NCI-H510A (cell line): Measurements from ENCODE around the gene RFX8.
A peak's percentile ranks its signal among the peaks of the same experiment; 100 is the strongest.
"Not testable (repeated sequence)": the region's sequence is repeated elsewhere in the genome, so short reads cannot be mapped to it uniquely, and the experiment has no call there.

ENCODE experiments used
- DNase-seq: peaks from one replicate; lab custom pipeline; 2025; lab: John Stamatoyannopoulos, UW

Gene RFX8

DNA sequence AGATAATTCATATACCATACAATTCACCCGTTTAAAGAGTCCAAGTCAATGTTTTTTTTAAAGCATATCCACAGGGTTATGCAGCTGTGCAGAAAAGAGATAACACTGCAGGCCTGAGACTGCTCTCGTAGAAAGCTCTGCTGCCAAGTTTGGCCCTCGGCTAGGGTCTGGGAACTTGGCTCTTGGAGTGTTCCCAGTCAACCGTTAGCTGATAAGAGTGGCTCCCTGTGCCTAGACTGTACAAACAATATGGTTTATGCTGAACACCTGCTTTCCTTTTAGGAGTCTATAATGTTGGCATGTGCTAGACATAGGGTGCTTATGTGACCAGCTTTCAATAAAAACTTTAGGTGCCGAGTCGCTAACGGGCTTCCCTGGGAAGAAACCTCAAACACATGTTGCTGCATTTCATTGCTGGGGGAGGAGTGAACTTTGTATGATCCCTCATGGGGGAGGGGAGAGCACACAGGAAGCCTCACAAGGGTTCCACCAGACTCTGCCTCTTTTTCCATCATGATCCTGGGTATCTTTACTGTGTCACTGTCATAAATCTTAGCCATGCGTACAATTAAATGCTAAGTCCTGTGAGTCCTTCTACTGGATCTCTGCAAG lies 34.7 kb downstream of the RFX8 start:
- DNase-seq = peak; percentile 26

DNA sequence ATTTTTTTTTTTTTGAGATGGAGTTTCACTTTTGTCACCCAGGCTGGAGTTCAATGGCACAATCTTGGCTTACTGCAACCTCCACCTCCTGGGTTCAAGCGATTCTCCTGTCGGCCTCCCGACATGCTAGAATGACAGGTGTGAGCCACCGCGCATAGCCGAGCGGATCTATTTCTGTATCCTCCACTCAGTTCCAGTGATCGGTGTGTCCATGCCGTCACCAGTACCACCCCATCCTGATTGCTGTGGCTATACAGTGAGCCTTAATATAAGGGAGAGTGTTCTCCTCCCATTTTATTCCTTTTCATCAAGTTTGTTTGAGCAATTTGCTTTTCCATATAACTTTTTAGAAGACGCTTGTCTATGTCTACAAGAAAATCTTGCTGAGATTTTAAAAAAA lies 35.2 kb downstream of the RFX8 start:
- DNase-seq = no peak

DNA sequence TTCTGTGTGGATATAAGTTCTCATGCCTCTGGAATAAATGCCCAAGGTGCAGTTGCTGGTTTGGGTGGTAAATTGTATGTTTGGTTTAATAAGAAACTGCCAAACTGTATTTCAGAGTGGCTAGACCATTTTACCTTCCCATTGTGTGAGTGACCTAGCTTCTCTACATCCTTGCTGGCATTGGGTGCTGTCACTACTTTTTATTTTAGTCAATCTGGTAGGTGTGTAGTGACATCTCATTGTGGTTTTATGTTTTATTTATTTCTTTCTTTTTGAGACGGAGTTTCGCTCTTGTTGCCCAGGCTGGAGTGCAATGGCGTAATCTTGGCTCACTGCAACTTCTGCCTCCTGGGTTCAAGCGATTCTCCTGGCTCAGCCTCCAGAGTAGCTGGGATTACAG lies 36.4 kb downstream of the RFX8 start:
- not testable (repeated sequence) for DNase-seq

DNA sequence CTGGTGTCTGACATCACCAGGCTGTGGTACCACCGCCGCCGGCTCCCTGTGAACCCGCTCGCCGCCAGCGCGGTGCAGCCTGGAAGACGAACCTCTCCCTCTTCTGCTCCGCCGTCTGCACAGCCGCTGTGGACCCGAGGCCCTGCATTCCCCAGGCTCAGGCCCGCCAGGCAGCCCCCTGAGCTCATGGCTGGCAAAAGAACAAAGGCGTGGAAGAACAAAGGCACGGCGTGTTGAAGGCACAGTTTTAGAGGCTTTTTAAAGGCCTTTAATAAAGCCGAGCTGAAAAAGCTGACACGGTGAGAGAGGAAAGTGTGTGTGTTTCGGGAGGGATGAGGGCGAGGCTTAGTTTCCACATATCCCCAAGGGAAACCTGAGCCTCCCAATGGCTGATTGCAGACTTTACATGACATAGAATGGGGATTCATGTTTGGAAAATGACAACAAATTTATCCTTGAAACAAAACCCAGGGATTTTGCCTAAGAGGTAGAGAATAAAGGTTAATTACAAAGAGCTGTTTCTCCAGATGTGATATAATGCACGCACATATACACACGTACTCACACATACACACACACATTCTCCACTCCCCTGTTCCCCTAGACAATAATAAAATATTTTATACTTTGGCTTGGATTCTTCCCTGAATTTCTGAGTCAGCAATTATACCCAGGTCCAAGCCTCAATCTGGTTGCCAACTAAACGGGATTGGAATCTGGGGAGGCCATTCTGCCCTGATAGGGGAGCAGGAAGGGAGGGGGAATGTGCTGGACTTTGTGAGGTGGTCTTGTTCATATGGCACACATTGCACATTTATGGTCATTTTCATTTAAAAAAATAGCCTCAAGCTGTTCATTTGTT lies 39.7 kb downstream of the RFX8 start:
- no peak for DNase-seq

DNA sequence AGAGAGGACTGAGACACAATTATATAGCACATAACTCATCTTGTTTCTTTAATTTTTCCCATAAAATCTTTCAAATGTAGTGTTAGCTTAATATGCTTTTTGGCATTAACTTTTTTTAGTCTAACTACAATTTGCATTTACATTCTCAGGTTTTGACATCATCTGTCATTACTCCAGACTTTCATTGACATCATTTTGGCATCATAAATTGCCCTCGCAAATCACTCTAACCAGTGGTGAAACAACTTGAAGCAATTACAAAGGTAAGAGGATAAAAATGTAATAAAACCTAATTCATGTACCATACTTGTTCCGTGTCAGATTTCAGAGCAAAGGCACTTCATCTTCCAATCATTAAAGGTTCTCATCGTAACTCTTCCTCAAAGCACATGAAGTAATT lies 41.4 kb downstream of the RFX8 start:
- DNase-seq = no peak

DNA sequence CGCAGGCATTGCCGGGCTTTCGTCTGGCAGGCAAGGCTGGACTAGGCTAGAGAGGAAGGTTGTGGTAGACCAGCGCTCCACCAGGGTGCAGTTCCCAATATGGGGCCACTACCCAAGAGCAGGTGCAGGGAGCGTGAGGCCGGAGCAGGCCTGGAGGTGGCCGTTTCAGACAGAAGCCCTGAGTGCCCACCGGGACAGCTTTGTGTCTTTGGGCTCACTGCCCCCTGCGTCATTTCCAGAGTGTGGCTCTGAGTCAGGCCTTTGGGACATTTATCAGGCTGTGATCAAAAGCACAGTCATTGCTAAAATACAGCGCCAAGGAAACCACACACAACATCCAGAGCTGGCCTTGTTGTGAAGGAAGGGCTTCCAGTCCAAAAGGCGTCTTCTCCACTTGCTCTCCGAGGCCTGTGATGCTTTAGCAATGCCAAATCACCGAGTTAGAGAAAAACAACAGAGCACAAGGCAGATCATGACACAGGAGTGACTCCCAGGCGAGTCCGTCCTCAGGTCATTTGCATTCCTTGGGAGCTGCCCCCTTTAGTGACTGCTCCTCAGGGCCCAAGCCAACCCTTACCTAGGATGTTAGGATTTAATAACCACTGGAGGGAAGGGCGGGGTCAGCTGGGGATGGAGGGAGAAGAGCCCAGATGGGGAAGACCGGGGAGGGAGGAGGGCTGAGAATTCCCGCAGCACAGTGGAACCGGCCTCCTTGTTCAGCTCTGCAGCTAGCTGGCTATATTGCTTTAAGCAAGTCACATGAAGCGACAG lies 42.3 kb downstream of the RFX8 start:
- DNase-seq = no peak

DNA sequence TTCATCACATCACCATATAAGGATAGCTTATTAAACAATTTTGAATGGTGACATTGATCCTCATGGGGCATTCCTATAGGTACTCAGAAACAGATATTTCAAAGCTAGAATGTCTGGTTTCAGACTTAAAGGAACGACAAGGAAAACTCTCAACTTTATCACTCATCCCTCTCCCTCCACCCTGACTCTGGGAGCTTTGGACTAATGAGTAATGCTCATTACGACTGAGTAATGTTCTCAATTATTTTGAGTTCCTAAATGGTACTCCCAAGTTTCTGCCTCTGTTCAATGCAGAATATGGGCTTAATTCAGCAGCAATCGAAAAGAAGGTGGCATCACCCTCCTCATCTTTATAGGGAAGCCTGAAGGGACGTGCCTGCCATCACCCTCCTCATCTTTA lies 43.4 kb downstream of the RFX8 start:
- DNase-seq = no peak

DNA sequence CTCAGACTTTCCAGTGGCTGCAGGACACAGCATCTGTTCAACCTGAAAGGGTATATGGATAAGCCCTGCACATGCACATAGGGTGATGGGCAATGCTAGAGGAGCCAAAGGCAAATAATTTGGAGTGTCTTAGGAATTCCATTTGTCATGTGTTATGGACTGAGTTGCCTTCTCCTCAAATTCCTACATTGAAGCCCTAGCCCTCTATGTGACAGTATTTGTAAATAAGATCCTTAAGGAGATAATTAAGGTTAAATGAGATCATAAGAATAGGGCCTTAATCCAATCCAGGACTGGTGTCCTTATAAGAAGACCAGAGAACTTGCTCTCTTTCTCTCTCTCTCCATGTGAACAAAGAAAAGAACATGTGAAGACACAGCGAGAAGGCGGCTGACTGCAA lies 44.8 kb downstream of the RFX8 start:
- DNase-seq = no peak

DNA sequence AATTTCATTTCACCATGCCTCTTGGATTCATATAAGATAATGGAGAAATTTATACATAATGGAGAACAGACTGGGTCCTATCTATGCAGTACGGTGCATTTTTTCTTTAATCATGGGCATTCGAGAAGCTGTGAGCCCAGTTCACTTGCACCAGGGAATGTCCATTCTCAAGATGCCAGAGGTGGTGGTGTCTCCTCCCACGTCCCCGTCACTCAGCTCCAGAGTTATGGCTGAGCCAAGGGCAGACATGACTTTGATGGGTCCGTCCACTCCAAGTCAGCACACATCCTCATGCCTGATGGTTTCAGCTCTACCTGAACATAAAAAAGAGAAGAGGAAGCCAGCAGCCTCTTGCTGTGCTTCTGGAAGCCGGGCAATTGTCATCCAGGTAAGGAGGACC lies 45.5 kb downstream of the RFX8 start:
- no peak for DNase-seq

DNA sequence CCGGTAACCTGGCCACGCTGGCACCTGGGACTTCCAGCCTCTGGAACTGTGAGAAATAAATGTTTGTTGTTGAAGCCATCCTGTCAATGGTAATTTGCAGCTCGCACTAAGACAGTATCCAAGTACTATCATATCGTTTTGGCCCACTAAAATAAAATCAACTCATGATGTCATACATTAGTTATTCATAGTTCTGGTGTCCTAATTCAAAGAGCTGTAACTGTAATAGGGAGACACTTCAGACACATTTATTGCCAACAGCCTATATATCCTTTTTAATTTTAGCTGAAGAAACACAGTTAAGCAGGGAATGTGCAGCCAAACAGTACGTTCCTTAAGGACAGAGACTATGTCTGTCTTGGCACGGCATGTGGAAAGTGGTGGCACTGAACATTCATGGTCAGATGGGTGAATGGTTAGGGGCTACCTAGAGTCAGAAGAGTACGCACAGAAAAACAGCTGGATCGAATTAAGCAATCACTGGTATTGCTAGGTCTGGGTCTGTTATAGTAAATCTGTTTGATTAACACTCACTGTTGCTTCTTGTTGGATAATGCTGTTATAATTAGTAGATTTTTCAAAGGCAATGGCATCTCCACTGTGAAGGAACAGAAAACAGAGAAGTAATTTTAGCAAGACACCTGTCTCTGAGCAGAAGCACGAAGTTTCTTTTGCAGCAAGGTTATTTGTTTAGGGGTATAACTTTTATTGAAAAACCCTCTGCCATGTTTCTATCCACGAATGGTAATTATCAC lies 46.3 kb downstream of the RFX8 start:
- no peak for DNase-seq

DNA sequence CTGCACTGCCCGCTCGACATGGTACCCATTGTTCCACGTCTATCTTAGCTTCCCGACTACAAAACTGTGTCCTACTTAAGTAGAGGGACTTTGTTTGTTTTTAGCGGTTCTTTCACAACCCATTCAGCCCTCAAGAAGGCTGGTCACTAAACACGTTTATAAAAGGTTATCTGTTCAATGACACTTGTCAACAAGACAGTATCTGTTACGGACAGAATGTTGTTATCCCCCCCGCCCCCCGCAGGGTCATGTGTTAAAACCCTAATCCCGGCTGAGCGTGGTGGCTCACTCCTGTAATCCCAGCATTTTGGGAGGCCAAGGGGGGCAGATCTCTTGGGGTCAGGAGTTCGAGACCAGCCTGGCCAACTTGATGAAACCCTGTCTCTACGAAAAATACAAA lies 47.2 kb downstream of the RFX8 start:
- DNase-seq = no peak

DNA sequence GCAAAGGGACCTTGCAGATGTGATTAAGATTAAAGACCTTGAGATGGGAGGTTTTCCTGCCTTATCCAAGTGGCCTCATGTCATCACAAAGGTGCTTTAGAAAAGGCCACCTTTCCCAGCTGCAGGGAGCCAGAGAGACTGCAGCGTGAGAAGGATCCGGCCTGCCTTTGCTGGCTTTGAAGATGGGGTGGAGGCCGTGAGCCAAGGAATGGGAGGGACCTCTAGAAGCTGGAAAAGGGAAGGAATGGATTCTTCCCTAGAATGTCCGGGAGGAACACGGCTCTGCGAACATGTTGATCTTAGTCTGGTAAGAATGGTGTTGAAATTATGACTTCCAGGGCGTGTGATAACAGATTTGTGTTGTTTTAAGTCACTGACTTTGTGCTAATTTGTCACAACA lies 47.7 kb downstream of the RFX8 start:
- DNase-seq = no peak

DNA sequence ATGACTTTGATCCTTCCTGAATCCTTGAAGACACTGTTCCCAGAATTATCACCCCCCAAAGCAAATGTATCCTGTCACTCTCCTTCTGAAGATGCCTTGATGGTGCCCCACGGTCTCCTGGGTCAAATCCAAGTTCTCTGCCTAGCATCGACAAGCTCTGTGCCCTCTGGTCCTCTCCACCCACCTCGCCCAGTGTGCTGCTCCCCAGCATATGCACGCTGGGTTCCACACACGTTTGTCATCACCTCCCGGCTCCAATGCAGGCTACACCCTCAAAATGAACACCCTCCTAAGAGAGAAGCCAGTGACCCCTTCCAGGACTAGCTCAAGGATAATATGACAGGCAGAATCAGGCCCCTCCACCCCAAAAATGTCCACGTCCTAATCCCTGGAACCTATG lies 48.1 kb downstream of the RFX8 start:
- no peak for DNase-seq

DNA sequence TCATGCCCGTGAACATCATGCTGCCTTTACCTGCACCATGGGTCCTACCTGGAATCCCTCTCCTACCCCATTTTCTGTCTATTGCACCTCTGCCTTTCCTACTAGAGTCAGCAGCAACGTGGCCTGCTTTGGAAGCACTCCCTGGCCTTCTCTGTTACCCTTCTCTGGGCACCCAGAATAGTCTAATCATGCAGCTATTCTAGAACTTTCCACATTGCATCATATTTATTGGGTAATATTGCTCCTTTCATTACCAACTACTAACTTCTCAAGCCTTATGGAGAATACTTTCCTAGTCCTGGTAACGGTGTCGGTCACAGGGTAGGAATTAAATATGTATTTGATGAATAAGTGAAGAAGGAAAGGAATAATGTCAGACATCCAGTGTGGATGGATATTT lies 54.3 kb downstream of the RFX8 start:
- DNase-seq = no peak

DNA sequence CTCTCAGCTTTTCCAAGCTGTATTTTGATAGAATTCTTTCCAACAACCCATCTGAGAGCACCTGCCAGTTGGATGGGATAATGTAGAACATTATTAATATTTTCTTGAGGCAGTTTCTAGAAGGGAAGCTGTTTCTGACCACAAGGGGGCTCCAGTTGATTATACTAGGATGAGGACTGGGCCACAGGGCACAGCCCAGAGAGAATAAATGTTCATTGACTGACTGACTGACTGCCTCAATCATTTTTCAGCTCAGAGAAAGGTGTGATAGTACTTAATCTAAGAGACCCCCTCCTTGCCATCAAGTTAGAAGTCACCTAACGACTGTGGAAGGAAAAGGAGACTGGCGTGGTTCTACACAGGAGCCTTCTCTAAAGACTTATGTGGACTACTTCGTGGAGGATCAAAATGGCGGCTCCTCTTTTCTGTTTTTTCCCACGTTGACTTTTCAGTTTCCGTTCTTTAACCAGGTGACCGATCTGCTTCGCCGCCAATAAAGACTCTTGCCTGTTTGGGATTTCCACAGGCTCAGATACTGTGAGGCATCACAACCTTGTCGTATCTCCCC lies 55.7 kb downstream of the RFX8 start:
- no peak for DNase-seq

DNA sequence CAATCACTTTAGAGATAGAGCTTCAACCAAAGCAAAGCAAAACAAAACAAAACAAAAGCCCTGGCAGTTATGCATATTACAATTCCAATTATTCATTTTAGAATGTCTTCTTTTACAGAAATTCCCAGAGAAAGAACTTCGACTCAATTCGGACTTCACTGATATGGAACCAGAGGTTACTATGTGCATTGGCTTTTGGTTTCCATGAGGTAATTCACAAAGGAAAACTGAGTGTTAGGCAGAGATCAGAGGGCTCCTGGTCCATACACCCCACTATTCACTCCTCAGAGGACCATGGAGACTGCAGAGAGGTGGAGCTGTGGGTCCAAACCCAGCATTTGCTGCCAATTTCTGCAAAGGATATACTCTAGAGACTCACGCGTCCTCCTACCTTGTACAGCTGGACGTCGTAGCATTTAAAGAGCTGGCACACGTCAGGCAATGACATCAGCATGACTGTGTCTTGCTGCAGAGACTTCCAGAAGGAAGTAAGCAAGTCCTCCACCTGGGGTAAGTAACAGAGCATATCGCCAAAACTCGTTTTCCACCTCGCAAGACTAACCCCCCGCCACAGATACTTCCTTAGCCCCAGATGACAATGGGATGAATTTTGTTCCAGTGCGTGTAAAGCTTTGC lies 56.3 kb downstream of the RFX8 start:
- DNase-seq = no peak

DNA sequence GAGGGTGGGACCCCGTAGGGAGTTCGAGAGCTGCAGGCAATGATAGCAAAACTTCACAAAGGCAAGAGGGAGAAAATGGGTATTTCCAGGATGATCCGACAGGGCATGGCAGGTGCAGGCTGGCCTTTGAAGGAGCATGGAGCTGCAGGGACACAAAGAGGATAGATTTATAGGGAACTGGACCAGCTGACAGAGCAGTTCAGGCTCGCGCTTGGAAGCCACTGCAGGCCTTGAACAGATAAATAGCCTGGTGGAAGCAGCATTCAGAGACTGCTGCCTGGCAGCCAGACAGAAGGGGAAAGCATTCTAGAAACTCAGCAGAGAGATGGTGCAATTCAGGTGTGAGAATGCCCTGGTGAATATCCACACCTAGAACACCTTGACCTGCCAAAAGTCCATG lies 58.3 kb downstream of the RFX8 start:
- no peak for DNase-seq

DNA sequence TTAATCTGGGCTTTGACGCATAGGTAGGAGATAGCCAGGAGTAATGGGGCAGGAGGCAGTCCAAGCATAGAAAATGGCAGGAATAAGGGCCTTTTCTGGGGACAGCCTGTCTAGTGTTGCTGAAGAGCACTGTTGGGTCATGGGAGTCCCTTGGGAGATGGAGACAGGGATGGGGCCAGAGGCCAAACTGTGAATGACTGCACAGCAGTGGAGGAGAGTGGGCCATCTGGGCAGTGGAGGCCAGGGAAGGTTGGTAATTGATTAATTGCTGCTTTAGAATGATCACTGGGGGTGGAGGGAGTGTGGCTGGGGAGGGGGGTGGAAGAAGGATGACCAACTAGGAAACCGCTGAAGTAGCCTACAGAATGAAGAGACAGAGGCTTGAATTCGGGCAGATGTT lies 59.0 kb downstream of the RFX8 start:
- DNase-seq = no peak

DNA sequence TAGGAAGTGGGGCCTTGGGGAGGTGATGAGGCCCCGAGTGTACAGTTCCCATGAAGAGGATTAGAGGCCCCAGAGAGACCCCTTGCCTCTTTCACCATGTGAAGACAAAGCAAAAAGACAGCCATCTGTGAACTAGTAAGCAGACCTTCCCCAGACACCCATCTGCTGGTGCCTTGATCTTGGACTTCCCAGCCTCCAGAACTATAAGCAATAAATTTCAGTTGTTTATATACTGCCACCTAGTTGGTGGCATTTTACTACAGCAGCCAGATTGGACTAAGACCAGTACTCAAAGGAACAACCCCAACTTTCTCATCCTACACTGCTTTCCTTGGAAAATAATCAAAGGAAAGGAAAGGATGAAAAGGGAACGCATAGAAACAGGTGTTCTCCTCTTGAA lies 59.7 kb downstream of the RFX8 start:
- DNase-seq = no peak

DNA sequence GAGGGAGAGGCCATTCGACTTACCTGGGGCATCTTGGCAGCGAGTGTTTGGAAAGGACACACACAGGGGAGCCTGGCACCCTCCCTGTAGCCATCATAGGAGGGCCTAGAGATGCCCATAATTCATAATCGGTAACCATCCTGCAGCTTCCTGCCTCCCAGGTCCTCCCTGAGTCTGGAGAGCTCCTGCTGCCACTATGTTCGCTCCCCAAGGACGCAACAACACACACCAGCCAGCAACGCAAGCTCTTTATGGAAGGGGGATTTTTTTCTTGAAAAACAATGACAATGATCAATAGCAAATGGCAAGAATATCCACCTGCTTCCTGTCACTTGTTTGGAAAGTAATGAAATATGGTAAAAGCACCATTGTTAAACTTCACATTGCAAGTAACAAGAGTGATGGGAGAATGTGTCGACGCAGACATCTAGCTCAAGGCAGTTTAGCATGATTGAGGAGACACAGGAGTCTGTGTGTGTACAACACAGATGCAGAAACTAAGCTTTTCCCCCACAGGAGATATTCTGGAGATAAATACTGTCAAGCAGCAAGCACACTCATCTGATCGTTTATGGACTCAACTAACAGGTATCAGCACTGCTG lies 62.7 kb downstream of the RFX8 start:
- DNase-seq = no peak

DNA sequence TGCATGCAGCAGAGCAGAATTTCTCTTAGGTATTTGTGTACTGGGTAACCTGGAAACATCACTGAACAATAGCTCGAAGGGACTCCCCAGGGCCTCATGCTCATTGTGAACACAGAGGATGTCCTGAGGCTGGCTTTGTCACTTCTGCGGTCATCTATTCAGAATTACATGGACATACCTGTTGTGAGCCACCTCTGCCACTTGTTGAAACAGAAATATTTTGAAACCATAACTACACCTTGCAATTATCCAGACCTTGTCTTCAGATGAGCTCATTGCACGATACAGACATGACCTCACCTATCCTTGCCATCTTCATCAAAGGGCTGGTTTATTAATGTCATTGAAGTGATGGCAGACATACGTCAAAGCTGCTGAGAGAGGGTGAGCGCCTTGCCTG lies 64.2 kb downstream of the RFX8 start:
- DNase-seq = no peak
